ENCODE measurements around the gene EXOC3L1.
A peak's percentile ranks its signal among the peaks of the same experiment; 100 is the strongest.

The EXOC3L1 gene

GRCh38 chr16:67173323-67173722, 16.6 kb downstream of the EXOC3L1 start (continued):
- TF ChIP-seq ZNF10 (tag by site-specific recombination; IDR thresholded peaks at IDR 0.05), result no peak
- TF ChIP-seq ZBTB6 (tag by site-specific recombination; IDR thresholded peaks at IDR 0.05), result no peak
- TF ChIP-seq ZNF398 (tag by site-specific recombination; IDR thresholded peaks at IDR 0.05), result no peak
- no peak for TF ChIP-seq ZNF138 (tag by site-specific recombination; IDR thresholded peaks at IDR 0.05; ENCODE audit: borderline replicate concordance)
- no peak for TF ChIP-seq ZNF2 (tag by site-specific recombination; IDR thresholded peaks at IDR 0.05)
- no peak for TF ChIP-seq TSHZ1 (tag by site-specific recombination; IDR thresholded peaks at IDR 0.05; ENCODE audit: borderline replicate concordance)
- no peak for TF ChIP-seq ZNF548 (tag by site-specific recombination; IDR thresholded peaks at IDR 0.05)
- TF ChIP-seq ZNF169 (tag by site-specific recombination; IDR thresholded peaks at IDR 0.05), result no peak
- TF ChIP-seq ZNF114 (tag by site-specific recombination; IDR thresholded peaks at IDR 0.05), result no peak
- no peak for TF ChIP-seq HIC1 (tag by site-specific recombination; IDR thresholded peaks at IDR 0.05)

- CTCF ChIA-PET, result interaction anchor here (0.6 to 1.6 kb wide), 6 partner anchors 11 to 116 kb away, joined by 3 to 11 read pairs (median 6); partner anchors contain the start of genes FBXL8 and TRADD
- H3K27ac ChIP-seq (ENCODE audit: extremely low read depth, low read depth, low read length), result no peak overlapping the region; the same call in 1 of the 2 replicates
These were observed 18.8 kb downstream of the EXOC3L1 start for GRCh38 chr16:67170949-67171649.

More at GRCh38 chr16:67170949-67171649, 18.8 kb downstream of the EXOC3L1 start:
- Histone ChIP-seq H3K9me3 (ENCODE audit: control insufficient read depth, insufficient read depth, low read depth, low read length) (no peaks in the 10 kb centered on the region), H3K36me3 (ENCODE audit: control insufficient read depth in 2 of 2, insufficient read depth in 1 of 2, low read length in 2 of 2) (peaks cover 0 to 9% of the 10 kb centered on the region in 2 experiments; a peak in 1 of 3 replicates), H3K4me3 (ENCODE audit: low read depth, low read length) (no peak overlapping the region), H3K4me1 (ENCODE audit: control insufficient read depth, insufficient read depth, low read length) (peaks cover 9% of the 10 kb centered on the region)
- POLR2A ChIA-PET, result interaction anchor here (1.7 kb wide), 1 partner anchor 16 kb away, joined by 5 read pairs; no protein-coding TSS in a partner anchor
- TF ChIP-seq ZBTB48 (tag by site-specific recombination; IDR thresholded peaks at IDR 0.05) (peak; percentile 53), ZBTB17 (tag by site-specific recombination; IDR thresholded peaks at IDR 0.05) (peak; percentile 61), ZNF670 (tag by site-specific recombination; IDR thresholded peaks at IDR 0.05; ENCODE audit: low read depth) (no peak), ZNF221 (tag by site-specific recombination; IDR thresholded peaks at IDR 0.05; ENCODE audit: borderline replicate concordance) (no peak), SP3 (tag by site-specific recombination; IDR thresholded peaks at IDR 0.05) (0 out of 2 replicates have a peak, but pooled peaks have one; percentile 31)

Measured in HEK293 (cell line).